NB4 (cell line): Measurements from ENCODE around the gene DRC1.
"Not testable (repeated sequence)": the region's sequence is repeated elsewhere in the genome, so short reads cannot be mapped to it uniquely, and the experiment has no call there.

Experiments used
- DNase-seq: peaks from one replicate; pipeline ENCODE4 v3.0.0; 2010; ENCODE audit warnings: low read depth
- H3K4me3 ChIP-seq: one replicate; pipeline ENCODE4 v1.5.1; 2011; ENCODE audit warnings: mild to moderate bottlenecking, low read depth, low read length, moderate library complexity
- MYC ChIP-seq: IDR thresholded peaks from 2 replicates; pipeline ENCODE4 v1.6.1; 2011; ENCODE audit warnings: low read depth, low read length
- POLR2A ChIP-seq: IDR thresholded peaks from 2 replicates; pipeline ENCODE4 v1.6.1; 2011; ENCODE audit warnings: mild to moderate bottlenecking; ENCODE audit not compliant: insufficient read length; ENCODE audit errors: extremely low read depth
- TF ChIP-seq, protein P1 (sequence below): IDR thresholded peaks from one replicate; pipeline ENCODE4 v1.5.1; 2012; ENCODE audit warnings: low read depth, low read length
- TF ChIP-seq, protein P2 (sequence below): IDR thresholded peaks from 2 replicates; pipeline ENCODE4 v1.6.1; 2011; ENCODE audit warnings: low read depth, low read length

The DRC1 gene

DNA sequence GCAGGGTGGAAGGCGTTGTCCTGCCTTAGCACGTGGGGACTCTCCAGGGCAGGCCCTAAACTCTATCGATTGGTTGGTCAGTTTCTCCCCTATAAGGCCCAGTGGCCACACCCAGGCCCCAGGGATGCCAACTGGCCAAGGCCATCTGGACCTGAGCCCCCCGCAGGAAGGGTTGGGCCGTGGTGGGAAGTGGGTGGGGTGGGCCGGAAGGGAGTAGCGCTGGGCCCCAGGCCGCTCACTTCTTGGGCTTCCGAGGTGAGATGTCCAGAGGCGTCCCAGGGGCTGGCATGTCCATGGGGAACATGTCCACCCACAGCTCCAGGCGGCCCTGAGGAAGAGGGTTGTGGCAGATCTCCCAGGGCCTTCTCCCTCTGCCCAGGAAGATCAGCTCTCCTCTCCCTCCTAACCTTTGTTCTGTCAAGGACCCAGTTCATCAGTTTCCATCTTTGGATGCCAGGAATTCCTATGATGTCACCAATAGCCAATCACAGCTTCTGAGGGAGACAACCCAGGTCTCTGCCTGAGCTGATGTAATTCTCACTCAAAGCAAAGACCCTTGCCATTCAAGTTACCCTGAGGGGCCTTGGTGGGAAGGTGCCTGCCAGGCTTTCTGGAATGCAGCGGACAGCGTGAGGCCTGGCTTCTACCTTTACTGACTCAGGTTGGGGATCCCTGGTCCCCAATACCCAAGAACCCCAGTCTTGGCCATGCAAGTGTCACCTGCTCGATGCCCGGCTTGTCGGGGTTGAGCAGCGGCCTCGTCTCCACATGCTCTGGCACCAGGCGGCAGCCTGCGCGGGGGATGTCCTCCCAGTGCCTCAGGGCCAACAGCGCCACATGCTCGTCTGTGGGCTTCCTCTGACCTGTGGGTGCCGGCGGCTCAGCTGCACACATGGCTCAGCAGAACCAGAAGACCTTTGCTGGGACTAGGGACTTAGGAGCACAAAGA is 61.8 kb downstream of the DRC1 start:
- no peak overlapping the region for H3K4me3 ChIP-seq
- DNase-seq: no peak
- TF ChIP-seq, protein P1, sequence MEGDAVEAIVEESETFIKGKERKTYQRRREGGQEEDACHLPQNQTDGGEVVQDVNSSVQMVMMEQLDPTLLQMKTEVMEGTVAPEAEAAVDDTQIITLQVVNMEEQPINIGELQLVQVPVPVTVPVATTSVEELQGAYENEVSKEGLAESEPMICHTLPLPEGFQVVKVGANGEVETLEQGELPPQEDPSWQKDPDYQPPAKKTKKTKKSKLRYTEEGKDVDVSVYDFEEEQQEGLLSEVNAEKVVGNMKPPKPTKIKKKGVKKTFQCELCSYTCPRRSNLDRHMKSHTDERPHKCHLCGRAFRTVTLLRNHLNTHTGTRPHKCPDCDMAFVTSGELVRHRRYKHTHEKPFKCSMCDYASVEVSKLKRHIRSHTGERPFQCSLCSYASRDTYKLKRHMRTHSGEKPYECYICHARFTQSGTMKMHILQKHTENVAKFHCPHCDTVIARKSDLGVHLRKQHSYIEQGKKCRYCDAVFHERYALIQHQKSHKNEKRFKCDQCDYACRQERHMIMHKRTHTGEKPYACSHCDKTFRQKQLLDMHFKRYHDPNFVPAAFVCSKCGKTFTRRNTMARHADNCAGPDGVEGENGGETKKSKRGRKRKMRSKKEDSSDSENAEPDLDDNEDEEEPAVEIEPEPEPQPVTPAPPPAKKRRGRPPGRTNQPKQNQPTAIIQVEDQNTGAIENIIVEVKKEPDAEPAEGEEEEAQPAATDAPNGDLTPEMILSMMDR: no peak
- TF ChIP-seq, protein P2, sequence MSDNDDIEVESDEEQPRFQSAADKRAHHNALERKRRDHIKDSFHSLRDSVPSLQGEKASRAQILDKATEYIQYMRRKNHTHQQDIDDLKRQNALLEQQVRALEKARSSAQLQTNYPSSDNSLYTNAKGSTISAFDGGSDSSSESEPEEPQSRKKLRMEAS: no peak
- TF ChIP-seq MYC (no peak), POLR2A (no peak)

DNA sequence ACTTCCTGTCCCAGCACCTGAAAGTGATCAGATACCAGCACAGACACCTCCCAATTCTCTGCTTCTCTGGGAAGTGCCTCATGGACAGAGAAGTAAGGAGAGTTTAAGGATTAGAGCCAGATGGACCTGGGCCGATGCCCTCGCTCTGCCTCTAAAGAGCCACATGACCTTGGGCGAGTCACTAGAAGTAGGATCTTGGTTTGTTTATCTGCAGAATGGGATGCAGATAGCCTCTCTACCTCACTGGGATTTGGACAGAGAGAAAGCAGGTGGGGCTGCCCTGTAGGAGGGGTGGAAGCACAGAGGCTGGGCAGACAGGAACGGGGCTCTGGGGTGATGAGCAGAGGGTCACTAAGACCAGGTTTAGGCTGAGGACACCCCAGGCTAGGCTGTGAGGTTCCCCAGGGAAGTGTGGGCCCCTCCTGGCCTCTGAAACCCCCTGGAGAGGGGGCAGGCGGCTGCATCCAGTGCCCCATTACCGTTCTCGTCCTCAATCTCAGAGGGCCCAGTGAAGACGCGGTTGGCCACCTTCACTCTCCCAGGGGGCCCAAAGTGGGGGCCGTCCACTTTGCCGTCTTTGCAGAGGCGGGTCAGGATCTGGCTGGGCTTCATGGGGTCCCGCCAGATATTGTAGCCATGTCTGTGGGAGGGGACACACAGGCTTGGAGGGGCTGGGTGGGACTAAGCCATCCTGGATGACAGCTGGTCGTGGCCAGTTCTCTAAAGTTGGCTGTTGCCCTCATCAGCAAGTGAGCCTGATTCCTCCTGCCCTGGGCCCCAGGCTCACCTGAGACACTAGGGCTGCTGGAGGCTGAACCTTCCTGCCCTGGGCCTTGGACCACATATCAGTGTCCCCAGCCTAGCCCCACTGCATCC is 62.9 kb downstream of the DRC1 start:
- H3K4me3 ChIP-seq: no peak overlapping the region
- TF ChIP-seq POLR2A: no peak
- TF ChIP-seq MYC: no peak
- TF ChIP-seq, protein P2: no peak
- TF ChIP-seq, protein P1: no peak
- no peak for DNase-seq

GRCh38 chr2:26465266-26465925 is 63.7 kb downstream of the DRC1 start:
- TF ChIP-seq MYC: no peak
- TF ChIP-seq POLR2A: no peak
- TF ChIP-seq, protein P1: no peak
- TF ChIP-seq, protein P2: no peak
- no peak overlapping the region for H3K4me3 ChIP-seq
- DNase-seq: no peak

- DNase-seq: no peak
- H3K4me3 ChIP-seq: no peak overlapping the region
- TF ChIP-seq, protein P2: no peak
- TF ChIP-seq MYC (no peak), POLR2A (no peak)
- TF ChIP-seq, protein P1: no peak
These were observed 64.3 kb downstream of the DRC1 start for GRCh38 chr2:26465981-26466471.

- H3K4me3 ChIP-seq: no peak overlapping the region
- DNase-seq: no peak
- no peak for TF ChIP-seq MYC
- TF ChIP-seq, protein P2: no peak
- no peak for TF ChIP-seq POLR2A
These were observed 65.1 kb downstream of the DRC1 start for GRCh38 chr2:26466662-26467310.

- not testable (repeated sequence) for H3K4me3 ChIP-seq, DNase-seq
These were observed 66.8 kb downstream of the DRC1 start for GRCh38 chr2:26468544-26468943.
